Adipose tissue (tissue), 3 donors: ENCODE results near the gene PLAC9. TPM values are rescaled to one million over a fixed set of nuclear protein-coding genes. Genes with fewer than 3 reads are reported as not detected.

ENCODE experiments used
- H3K27ac ChIP-seq: one replicate; pipeline ENCODE4 v1.5.1; 2013; ENCODE audit warnings: low read depth, low read length
- WGBS, 3 donors: extraction: QIAGEN DNeasy Blood & Tissue Kit; methylation state at CpG; one replicate each; pipeline ENCODE4 v1.1.7; 2013; 5-methylcytosine and 5-hydroxymethylcytosine counted together
- polyA plus RNA-seq, 3 donors: library from polyadenylated mRNA; stranded (reverse); fragments of 200-250 nt; gene quantifications; one replicate each; pipeline ENCODE4 v1.2.3, GENCODE V29; 2013
- donor health status: healthy with polysubstance abuse.
- donor health status: Bipolar disorder and iron deficiency.
- donor health status: healthy.

Gene PLAC9
- polyA plus RNA-seq, 3 donors: 4.7 to 101 (median 38.5) TPM

DNA sequence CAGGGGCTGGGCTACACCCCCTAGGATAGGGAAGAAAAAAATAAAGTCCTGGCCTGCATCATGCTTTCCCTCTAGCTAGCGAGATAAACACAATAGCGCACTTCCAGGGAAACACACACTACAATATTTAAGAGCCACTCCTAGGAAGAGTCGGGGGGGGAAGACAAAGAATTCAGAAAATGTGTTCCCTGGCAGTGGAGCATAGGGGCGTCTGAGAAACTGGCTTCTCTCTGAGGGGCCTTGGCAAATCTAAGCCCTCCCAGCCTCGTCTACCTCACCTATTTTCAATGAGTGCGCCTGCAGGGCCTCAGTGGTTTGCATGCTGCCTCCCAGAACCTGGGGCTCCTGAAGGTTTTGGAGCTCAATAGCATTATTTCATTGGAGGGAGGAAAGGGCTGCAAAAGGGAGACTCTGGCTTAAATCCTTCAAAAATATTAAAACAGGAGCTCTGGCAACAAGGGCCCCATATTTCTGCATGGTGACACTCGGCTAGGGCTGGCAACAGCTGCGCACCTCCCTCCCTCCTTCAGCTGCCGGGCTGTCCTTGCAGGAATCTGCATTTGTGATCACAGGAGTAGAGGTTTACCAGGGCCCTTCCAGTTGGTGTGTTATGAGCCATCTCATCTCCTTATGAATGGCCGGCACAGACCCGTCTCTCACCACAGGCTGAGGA is 62.0 kb downstream of the PLAC9 start:
- WGBS, 3 donors: 51 to 77% (median 71%) methylated on average over 11 of the region's 11 CpGs
- no peak overlapping the region for H3K27ac ChIP-seq

Other genes starting within 250 kb of the PLAC9 start
- gene SFTPD, start 183.6 kb upstream of the PLAC9 start, polyA plus RNA-seq: 1 to 10 TPM in 1 of 3 donors, under 1 TPM in 2; 0.45 to 1.2 (median 0.48) TPM
- 10 to 100 TPM in 1 of 3 donors, 1 to 10 TPM in 2; 9.2 to 15.1 (median 9.8) TPM for gene TMEM254, start 54.1 kb upstream of the PLAC9 start, polyA plus RNA-seq
- gene ANXA11, start 72.8 kb downstream of the PLAC9 start, polyA plus RNA-seq: 100 to 1,000 TPM in 2 of 3 donors, 10 to 100 TPM in 1; 64.4 to 125 (median 117) TPM
- 1 to 10 TPM in 1 of 3 donors, under 1 TPM in 1, not detected in 1; 0.11 to 4.4 TPM for gene MAT1A, start 156.9 kb downstream of the PLAC9 start, polyA plus RNA-seq
- gene DYDC1, start 224.0 kb downstream of the PLAC9 start, polyA plus RNA-seq: not detected
- under 1 TPM in 1 of 3 donors, not detected in 2; 0.07 TPM for gene DYDC2, start 224.1 kb downstream of the PLAC9 start, polyA plus RNA-seq